Astrocyte of the cerebellum (primary cell): ENCODE data around the gene SUMF1.
"Not testable (repeated sequence)": the region's sequence is repeated elsewhere in the genome, so short reads cannot be mapped to it uniquely, and the experiment has no call there.

Experiments used
- DNase-seq: peaks from one replicate; pipeline ENCODE4 v3.0.0-alpha.2; 2011; ENCODE audit warnings: low read depth
- H3K4me3 ChIP-seq: 2 replicates; pipeline ENCODE4 v1.5.1; 2011; ENCODE audit warnings: mild to moderate bottlenecking, low read depth, low read length, moderate library complexity
- in situ Hi-C: cut with HindIII; loops from 2 replicates; pipeline ENCODE4 v1.10.0; 2017; ENCODE audit warnings: low sequenced_read_pairs
- TF ChIP-seq, protein P1 (sequence below): IDR thresholded peaks from 2 replicates; pipeline ENCODE4 v1.5.1; 2012; ENCODE audit warnings: low read length, low read depth, moderate library complexity, mild to moderate bottlenecking; ENCODE audit errors: missing control alignments

The SUMF1 gene

GRCh38 chr3:4462369-4463040 is 4.6 kb downstream of the SUMF1 start:
- in situ Hi-C loops, result no loop called here
- no peak overlapping the region for H3K4me3 ChIP-seq
- TF ChIP-seq, protein P1, sequence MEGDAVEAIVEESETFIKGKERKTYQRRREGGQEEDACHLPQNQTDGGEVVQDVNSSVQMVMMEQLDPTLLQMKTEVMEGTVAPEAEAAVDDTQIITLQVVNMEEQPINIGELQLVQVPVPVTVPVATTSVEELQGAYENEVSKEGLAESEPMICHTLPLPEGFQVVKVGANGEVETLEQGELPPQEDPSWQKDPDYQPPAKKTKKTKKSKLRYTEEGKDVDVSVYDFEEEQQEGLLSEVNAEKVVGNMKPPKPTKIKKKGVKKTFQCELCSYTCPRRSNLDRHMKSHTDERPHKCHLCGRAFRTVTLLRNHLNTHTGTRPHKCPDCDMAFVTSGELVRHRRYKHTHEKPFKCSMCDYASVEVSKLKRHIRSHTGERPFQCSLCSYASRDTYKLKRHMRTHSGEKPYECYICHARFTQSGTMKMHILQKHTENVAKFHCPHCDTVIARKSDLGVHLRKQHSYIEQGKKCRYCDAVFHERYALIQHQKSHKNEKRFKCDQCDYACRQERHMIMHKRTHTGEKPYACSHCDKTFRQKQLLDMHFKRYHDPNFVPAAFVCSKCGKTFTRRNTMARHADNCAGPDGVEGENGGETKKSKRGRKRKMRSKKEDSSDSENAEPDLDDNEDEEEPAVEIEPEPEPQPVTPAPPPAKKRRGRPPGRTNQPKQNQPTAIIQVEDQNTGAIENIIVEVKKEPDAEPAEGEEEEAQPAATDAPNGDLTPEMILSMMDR, result no peak
- no peak for DNase-seq

GRCh38 chr3:4461468-4462090 is 5.5 kb downstream of the SUMF1 start:
- in situ Hi-C loops, result no loop called here
- DNase-seq, result no peak
- TF ChIP-seq, protein P1, result no peak
- no peak overlapping the region for H3K4me3 ChIP-seq

DNA sequence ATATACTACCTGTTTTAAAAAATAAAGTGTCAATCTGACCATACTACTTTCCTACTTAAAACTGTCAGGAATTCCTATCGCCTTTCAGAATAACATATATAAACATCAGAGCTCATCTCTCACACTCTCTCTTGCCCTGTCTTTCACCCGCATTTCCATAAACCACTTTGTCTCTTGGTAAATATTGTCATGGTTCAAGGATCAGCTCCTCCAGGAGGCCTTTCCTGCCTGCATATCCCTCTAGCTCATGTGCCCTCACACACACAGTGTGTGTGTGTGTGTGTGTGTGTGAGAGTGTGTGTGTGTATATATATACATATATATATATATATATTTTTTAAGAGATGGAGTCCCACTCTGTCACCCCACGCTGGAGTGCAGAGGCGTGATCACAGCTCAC is 6.7 kb downstream of the SUMF1 start:
- TF ChIP-seq, protein P1, result no peak
- H3K4me3 ChIP-seq, result no peak overlapping the region
- in situ Hi-C loops, result no loop called here
- no peak for DNase-seq

GRCh38 chr3:4458961-4459360 is 8.1 kb downstream of the SUMF1 start:
- DNase-seq, result no peak
- TF ChIP-seq, protein P1, result no peak
- in situ Hi-C loops, result no loop called here
- no peak overlapping the region for H3K4me3 ChIP-seq

GRCh38 chr3:4456780-4457179 is 10.3 kb downstream of the SUMF1 start:
- in situ Hi-C loops, DNase-seq: not testable (repeated sequence)

DNA sequence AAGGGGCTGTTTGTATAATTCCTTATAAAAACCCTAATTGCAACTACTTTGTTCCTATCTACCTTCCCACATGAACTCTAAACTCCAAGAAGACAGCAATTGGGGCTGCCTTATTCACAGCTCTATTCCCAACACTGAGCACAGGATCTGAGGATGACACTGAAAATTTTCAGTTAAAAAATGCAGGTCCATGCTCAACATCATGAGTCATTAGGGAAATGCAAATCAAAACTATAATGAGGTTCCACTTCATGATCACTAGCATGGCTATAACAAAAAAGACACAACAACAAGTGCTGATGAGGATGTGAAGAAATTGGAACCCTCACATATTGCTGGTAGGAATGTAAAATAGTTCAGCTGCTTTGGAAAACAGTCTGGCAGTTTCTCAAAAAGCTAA is 12.9 kb downstream of the SUMF1 start:
- no peak overlapping the region for H3K4me3 ChIP-seq
- no peak for DNase-seq
- in situ Hi-C loops, result no loop called here
- TF ChIP-seq, protein P1, result no peak

More at GRCh38 chr3:4456780-4457179, 10.3 kb downstream of the SUMF1 start:
- not testable (repeated sequence) for H3K4me3 ChIP-seq

DNA sequence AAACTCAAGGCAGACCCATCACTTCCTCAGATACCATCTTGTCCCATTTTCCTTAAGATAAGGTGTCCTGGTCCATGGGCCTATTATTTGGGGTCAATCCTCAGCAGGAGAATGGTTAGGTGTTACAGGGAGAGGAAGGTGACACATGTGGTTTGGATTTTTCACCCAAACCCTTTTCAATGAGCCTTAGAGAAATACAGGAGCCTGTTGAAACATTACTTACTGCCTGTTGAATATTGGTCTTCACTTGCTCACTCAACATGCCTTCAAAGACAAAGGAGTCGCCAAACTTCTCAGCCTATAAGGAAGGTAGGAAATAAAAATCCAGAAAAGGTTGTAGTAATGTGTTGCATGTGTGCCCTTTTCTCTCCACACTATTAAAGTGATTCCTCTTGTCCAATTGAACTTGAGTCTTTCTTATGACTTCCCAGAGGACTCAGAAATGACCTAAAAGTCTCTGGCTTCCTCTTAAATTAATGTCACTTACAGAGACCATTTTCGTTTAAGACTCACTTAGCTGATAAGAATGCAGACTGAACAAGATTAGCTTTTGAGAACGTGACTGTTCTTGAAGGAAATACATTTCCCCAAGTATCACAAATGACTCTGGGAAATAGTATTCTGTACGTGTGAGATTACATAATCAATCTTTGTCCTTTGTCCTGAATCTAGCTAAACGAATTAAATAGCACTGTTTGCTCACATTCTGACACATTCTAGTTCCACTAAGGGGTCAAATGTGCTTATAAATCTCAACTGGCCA is 17.8 kb downstream of the SUMF1 start:
- TF ChIP-seq, protein P1, result no peak
- no peak for DNase-seq
- in situ Hi-C loops, result no loop called here
- no peak overlapping the region for H3K4me3 ChIP-seq
